ENCODE results near the gene CFI. TPM values are rescaled to one million over a fixed set of nuclear protein-coding genes. Genes with fewer than 3 reads are reported as not detected.

CFI gene
- total RNA-seq, 1 donor from 2014 or later = not detected

GRCh38 chr4:109721033-109721432 lies 80.8 kb downstream of the CFI start:
- Mint-ChIP-seq H3K27me3 (ENCODE audit: low read depth) (peaks cover 2% of the 10 kb centered on the region), H3K36me3 (ENCODE audit: low read depth) (peaks cover 13% of the 10 kb centered on the region), H3K9me3 (peaks cover 6% of the 10 kb centered on the region), H3K27ac (ENCODE audit: unreplicated experiment) (no peak overlapping the region), H3K4me1 (no peaks in the 10 kb centered on the region), H3K4me3 (no peak overlapping the region)
- no peak for DNase-seq (ENCODE audit: low read depth, low spot score)
- no peak for TF ChIP-seq CTCF (conservative IDR thresholded peaks at IDR 0.05)

- TF ChIP-seq CTCF (conservative IDR thresholded peaks at IDR 0.05) = no peak
- H3K36me3 Mint-ChIP-seq (ENCODE audit: low read depth) = peaks cover 13% of the 10 kb centered on the region
- H3K27ac Mint-ChIP-seq (ENCODE audit: unreplicated experiment) = no peak overlapping the region
- H3K27me3 Mint-ChIP-seq (ENCODE audit: low read depth) = no peaks in the 10 kb centered on the region
- no peak overlapping the region for H3K4me3 Mint-ChIP-seq
- H3K4me1 Mint-ChIP-seq = no peaks in the 10 kb centered on the region
- DNase-seq (ENCODE audit: low read depth, low spot score) = no peak
- peaks cover 6% of the 10 kb centered on the region for H3K9me3 Mint-ChIP-seq
Measured at GRCh38 chr4:109719604-109720003, 82.2 kb downstream of the CFI start.

- H3K27me3 Mint-ChIP-seq (ENCODE audit: low read depth) = no peaks in the 10 kb centered on the region
- peaks cover 6% of the 10 kb centered on the region for H3K9me3 Mint-ChIP-seq
- no peak overlapping the region for H3K4me3 Mint-ChIP-seq
- no peak for TF ChIP-seq CTCF (conservative IDR thresholded peaks at IDR 0.05)
- H3K36me3 Mint-ChIP-seq (ENCODE audit: low read depth) = peaks cover 13% of the 10 kb centered on the region
- no peak for DNase-seq (ENCODE audit: low read depth, low spot score)
- no peak overlapping the region for H3K27ac Mint-ChIP-seq (ENCODE audit: unreplicated experiment)
- H3K4me1 Mint-ChIP-seq = no peaks in the 10 kb centered on the region
Measured at GRCh38 chr4:109718759-109719158, 83.0 kb downstream of the CFI start.

DNA sequence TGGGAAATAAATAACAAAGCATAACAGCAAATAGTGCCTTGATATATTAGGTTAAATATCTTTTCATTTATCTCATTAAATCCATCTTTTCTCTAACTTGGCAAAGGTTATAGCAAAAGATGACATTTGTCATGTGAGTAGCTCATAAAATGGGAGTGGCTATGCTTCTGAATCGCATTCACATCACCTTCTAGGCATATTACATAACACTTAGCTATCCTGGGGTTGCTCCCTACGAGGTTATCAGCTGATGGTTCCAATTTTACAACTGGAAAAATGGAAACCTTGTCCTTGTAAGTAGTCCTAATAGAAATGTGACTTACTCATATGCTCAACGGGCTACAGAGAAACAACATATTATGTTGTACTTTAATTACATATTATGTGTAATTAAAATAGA lies 88.3 kb downstream of the CFI start:
- Mint-ChIP-seq H3K27me3 (ENCODE audit: low read depth) (no peaks in the 10 kb centered on the region), H3K36me3 (ENCODE audit: low read depth) (peaks cover 5% of the 10 kb centered on the region), H3K9me3 (no peaks in the 10 kb centered on the region), H3K27ac (ENCODE audit: unreplicated experiment) (no peak overlapping the region), H3K4me1 (no peaks in the 10 kb centered on the region), H3K4me3 (no peak overlapping the region)
- TF ChIP-seq CTCF (conservative IDR thresholded peaks at IDR 0.05) = no peak
- no peak for DNase-seq (ENCODE audit: low read depth, low spot score)

GRCh38 chr4:109708990-109709389 lies 92.8 kb downstream of the CFI start:
- H3K9me3 Mint-ChIP-seq = no peaks in the 10 kb centered on the region
- H3K27me3 Mint-ChIP-seq (ENCODE audit: low read depth) = no peaks in the 10 kb centered on the region
- no peak for DNase-seq (ENCODE audit: low read depth, low spot score)
- no peak overlapping the region for H3K27ac Mint-ChIP-seq (ENCODE audit: unreplicated experiment)
- H3K4me1 Mint-ChIP-seq = peaks cover 1% of the 10 kb centered on the region
- H3K4me3 Mint-ChIP-seq = no peak overlapping the region
- no peak for TF ChIP-seq CTCF (conservative IDR thresholded peaks at IDR 0.05)
- H3K36me3 Mint-ChIP-seq (ENCODE audit: low read depth) = no peaks in the 10 kb centered on the region

DNA sequence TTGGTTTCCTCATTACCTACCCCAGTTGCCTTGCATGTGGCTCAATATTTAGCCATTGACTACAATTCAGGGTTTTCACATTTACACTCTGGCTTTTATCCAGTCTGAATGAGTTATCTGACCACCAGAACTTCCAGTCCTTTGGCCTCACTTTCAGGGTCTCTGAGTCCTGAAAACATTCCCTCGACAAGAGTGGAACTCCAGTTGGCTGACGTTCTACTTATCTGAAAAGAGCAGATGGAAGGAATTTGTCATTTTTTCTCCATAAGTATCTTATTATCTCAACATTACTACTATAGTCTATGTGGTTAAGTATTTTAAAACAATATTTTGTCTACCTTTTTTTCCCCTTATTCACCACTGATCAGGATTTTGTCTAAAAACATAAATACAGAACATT lies 93.4 kb downstream of the CFI start:
- H3K27me3 Mint-ChIP-seq (ENCODE audit: low read depth) = no peaks in the 10 kb centered on the region
- no peak overlapping the region for H3K4me3 Mint-ChIP-seq
- TF ChIP-seq CTCF (conservative IDR thresholded peaks at IDR 0.05) = no peak
- H3K36me3 Mint-ChIP-seq (ENCODE audit: low read depth) = no peaks in the 10 kb centered on the region
- H3K4me1 Mint-ChIP-seq = peaks cover 6% of the 10 kb centered on the region
- no peaks in the 10 kb centered on the region for H3K9me3 Mint-ChIP-seq
- no peak overlapping the region for H3K27ac Mint-ChIP-seq (ENCODE audit: unreplicated experiment)
- DNase-seq (ENCODE audit: low read depth, low spot score) = no peak

Measured in neural crest cell (in vitro differentiated cells).